ENCODE measurements around the gene RAB40C. TPM values are rescaled to one million over a fixed set of nuclear protein-coding genes. Genes with fewer than 3 reads are reported as not detected.
A peak's percentile ranks its signal among the peaks of the same experiment; 100 is the strongest.

RAB40C gene
- total and polyA plus RNA-seq, 5 experiments from 2014 or later: 5.8 to 19.9 (median 14.6) TPM

GRCh38 chr16:569445-570254 lies 20.2 kb upstream of the RAB40C start, which contains the start of gene PIGQ:
TSS of gene PIGQ (plus strand) at chr16:569968. CDS start at chr16:574075, 4,107 bp downstream.
- Mint-ChIP-seq H3K9me3 (peaks cover 0 to 2% (median 0%) of the 10 kb centered on the region in 9 donors), H3K4me3 (peak within 1 kb of the TSS; percentile 81 to 93 (median 84)), H3K27ac (peak within 1 kb of the TSS; percentile 85 to 98 (median 92)), H3K27me3 (no peaks in the 10 kb centered on the region), H3K4me1 (peaks cover 20 to 39% (median 35%) of the 10 kb centered on the region in 4 donors), H3K36me3 (no peaks in the 10 kb centered on the region)
- DNase-seq (peak; percentile 46 to 81 (median 65)), ATAC-seq (peak; percentile 74 to 75)
- POLR2A ChIA-PET: interaction anchor here (0.6 to 1.2 kb wide), 2 partner anchors 13 to 168 kb away, joined by 3 read pairs; partner anchors contain the start of gene DECR2

GRCh38 chr16:572865-573650 lies 16.8 kb upstream of the RAB40C start:
- no peak for DNase-seq
- peaks cover 0 to 2% (median 0%) of the 10 kb centered on the region in 9 donors for H3K9me3 Mint-ChIP-seq
- no peak for ATAC-seq
- H3K27me3 Mint-ChIP-seq: no peaks in the 10 kb centered on the region
- H3K36me3 Mint-ChIP-seq: peaks cover 0 to 2% (median 0%) of the 10 kb centered on the region in 3 donors
- H3K4me1 Mint-ChIP-seq: peaks cover 14 to 32% (median 25%) of the 10 kb centered on the region in 4 donors
- POLR2A ChIA-PET: interaction anchor here (0.9 kb wide), 1 partner anchor 12 kb away, joined by 3 read pairs; no protein-coding TSS in a partner anchor
- no peak overlapping the region for H3K4me3 Mint-ChIP-seq
- H3K27ac Mint-ChIP-seq: no peak overlapping the region

- POLR2A ChIA-PET: interaction anchor here (0.9 kb wide), 1 partner anchor 11 kb away, joined by 3 read pairs; no protein-coding TSS in a partner anchor
- ATAC-seq (no peak), DNase-seq (no peak)
- Mint-ChIP-seq H3K4me1 (peaks cover 14 to 27% (median 21%) of the 10 kb centered on the region in 4 donors), H3K4me3 (no peak overlapping the region), H3K9me3 (no peaks in the 10 kb centered on the region), H3K27me3 (no peaks in the 10 kb centered on the region), H3K27ac (no peak overlapping the region), H3K36me3 (peaks cover 0 to 2% (median 0%) of the 10 kb centered on the region in 3 donors)
Observed at GRCh38 chr16:574021-574760, 15.7 kb upstream of the RAB40C start.

GRCh38 chr16:575354-576196 lies 14.3 kb upstream of the RAB40C start:
- H3K4me3 Mint-ChIP-seq: no peak overlapping the region
- ATAC-seq: no peak

GRCh38 chr16:576197-576822 lies 13.6 kb upstream of the RAB40C start:
- Mint-ChIP-seq H3K4me1 (peaks cover 7 to 14% (median 9%) of the 10 kb centered on the region in 4 donors), H3K4me3 (no peak overlapping the region), H3K27ac (no peak overlapping the region)

More at GRCh38 chr16:575354-576196, 14.3 kb upstream of the RAB40C start:
- H3K27ac Mint-ChIP-seq: no peak overlapping the region
- peaks cover 0 to 2% (median 0%) of the 10 kb centered on the region in 3 donors for H3K36me3 Mint-ChIP-seq
- DNase-seq: no peak
- H3K4me1 Mint-ChIP-seq: peaks cover 14 to 21% (median 16%) of the 10 kb centered on the region in 4 donors
- no peaks in the 10 kb centered on the region for H3K27me3 Mint-ChIP-seq
- no peaks in the 10 kb centered on the region for H3K9me3 Mint-ChIP-seq
- POLR2A ChIA-PET: interaction anchor here (1.4 kb wide), 1 partner anchor 11 kb away, joined by 3 read pairs; no protein-coding TSS in a partner anchor

GRCh38 chr16:576823-577201 lies 13.1 kb upstream of the RAB40C start:
- POLR2A ChIA-PET: interaction anchor here (0.5 kb wide), 1 partner anchor 50 kb away, joined by 4 read pairs; the partner anchor contains the start of gene CAPN15
- no peak overlapping the region for H3K27ac Mint-ChIP-seq

More at GRCh38 chr16:576197-576822, 13.6 kb upstream of the RAB40C start:
- no peaks in the 10 kb centered on the region for H3K27me3 Mint-ChIP-seq
- H3K36me3 Mint-ChIP-seq: peaks cover 0 to 2% (median 0%) of the 10 kb centered on the region in 3 donors
- ATAC-seq: no peak
- DNase-seq: no peak
- POLR2A ChIA-PET: interaction anchor here (0.5 to 1.4 kb wide), 2 partner anchors 11 to 49 kb away, joined by 3 to 4 read pairs; partner anchors contain the start of gene CAPN15
- H3K9me3 Mint-ChIP-seq: no peaks in the 10 kb centered on the region

GRCh38 chr16:577796-578195 lies 12.1 kb upstream of the RAB40C start:
- no peaks in the 10 kb centered on the region for H3K9me3 Mint-ChIP-seq
- POLR2A ChIA-PET: interaction anchor here (0.6 to 2.5 kb wide), 2 partner anchors 11 to 76 kb away, joined by 3 to 10 read pairs; no protein-coding TSS in a partner anchor
- ATAC-seq: no peak
- DNase-seq: no peak
- H3K4me1 Mint-ChIP-seq: peaks cover 0 to 5% (median 2%) of the 10 kb centered on the region in 4 donors
- no peak overlapping the region for H3K4me3 Mint-ChIP-seq
- H3K27ac Mint-ChIP-seq: no peak overlapping the region
- peaks cover 0 to 2% (median 0%) of the 10 kb centered on the region in 3 donors for H3K36me3 Mint-ChIP-seq
- H3K27me3 Mint-ChIP-seq: no peaks in the 10 kb centered on the region

More at GRCh38 chr16:576823-577201, 13.1 kb upstream of the RAB40C start:
- H3K27me3 Mint-ChIP-seq: no peaks in the 10 kb centered on the region
- no peaks in the 10 kb centered on the region for H3K9me3 Mint-ChIP-seq
- peaks cover 2 to 9% (median 4%) of the 10 kb centered on the region in 4 donors for H3K4me1 Mint-ChIP-seq
- ATAC-seq (no peak), DNase-seq (no peak)
- H3K4me3 Mint-ChIP-seq: no peak overlapping the region
- peaks cover 0 to 2% (median 0%) of the 10 kb centered on the region in 3 donors for H3K36me3 Mint-ChIP-seq

- H3K36me3 Mint-ChIP-seq: peaks cover 0 to 2% (median 0%) of the 10 kb centered on the region in 3 donors
- no peak overlapping the region for H3K4me3 Mint-ChIP-seq
- H3K27ac Mint-ChIP-seq: no peak overlapping the region
- H3K9me3 Mint-ChIP-seq: no peaks in the 10 kb centered on the region
- no peaks in the 10 kb centered on the region for H3K27me3 Mint-ChIP-seq
- ATAC-seq (no peak), DNase-seq (no peak)
- POLR2A ChIA-PET: interaction anchor here (0.6 to 2.5 kb wide), 3 partner anchors 10 to 77 kb away, joined by 3 to 10 read pairs (median 3); partner anchors contain the start of gene METTL26
- H3K4me1 Mint-ChIP-seq: peaks cover 0 to 5% (median 2%) of the 10 kb centered on the region in 4 donors
Observed at GRCh38 chr16:578232-578869, 11.5 kb upstream of the RAB40C start.

- DNase-seq (peak; percentile 44 to 79 (median 60)), ATAC-seq (peak; percentile 95 to 96)
- peaks cover 0 to 5% (median 2%) of the 10 kb centered on the region in 4 donors for H3K4me1 Mint-ChIP-seq
- H3K9me3 Mint-ChIP-seq: no peaks in the 10 kb centered on the region
- peaks cover 0 to 2% (median 0%) of the 10 kb centered on the region in 3 donors for H3K36me3 Mint-ChIP-seq
- no peak overlapping the region for H3K4me3 Mint-ChIP-seq
- POLR2A ChIA-PET: interaction anchor here (1.5 to 2.5 kb wide), 2 partner anchors 10 to 57 kb away, joined by 3 to 10 read pairs; partner anchors contain the start of gene METTL26
- no peak overlapping the region for H3K27ac Mint-ChIP-seq
- H3K27me3 Mint-ChIP-seq: no peaks in the 10 kb centered on the region
Observed at GRCh38 chr16:578870-579405, 10.9 kb upstream of the RAB40C start.
